ENCODE results near the gene PAK5. TPM values are rescaled to one million over a fixed set of nuclear protein-coding genes. Genes with fewer than 3 reads are reported as not detected.

PAK5 gene
- total and polyA plus RNA-seq, 2 experiments from 2014 or later, result 0.57 to 1.1 TPM

GRCh38 chr20:9492067-9492466 lies 346.8 kb downstream of the PAK5 start:
- TF ChIP-seq ZNF462 (CRISPR knock-in tag; IDR thresholded peaks at IDR 0.05), result no peak
- TF ChIP-seq STAT1 (IDR thresholded peaks at IDR 0.05; ENCODE audit: unreplicated experiment), result no peak
- TF ChIP-seq ZNF114 (CRISPR knock-in tag; IDR thresholded peaks at IDR 0.05), result no peak
- Histone ChIP-seq H3F3A (replicated peaks; ENCODE audit: low read depth) (no peaks in the 10 kb centered on the region), H2AFZ (no peak overlapping the region), H3K79me2 (replicated peaks; ENCODE audit: insufficient read depth) (no peaks in the 10 kb centered on the region), H3K36me3 (ENCODE audit: insufficient read depth) (no peaks in the 10 kb centered on the region), H4K20me1 (replicated peaks; ENCODE audit: insufficient read depth) (no peaks in the 10 kb centered on the region), H3K4me1 (ENCODE audit: insufficient read depth) (no peaks in the 10 kb centered on the region), H3K9me2 (ENCODE audit: insufficient read depth) (peaks cover 21% of the 10 kb centered on the region; the same call in 1 of the 2 replicates), H3K27ac (ENCODE audit: low read depth) (no peak overlapping the region), H3K4me3 (no peak overlapping the region), H3K4me2 (no peak overlapping the region), H3K27me3 (ENCODE audit: insufficient read depth) (no peaks in the 10 kb centered on the region)
- no peaks in the 10 kb centered on the region for H3K9me3 Mint-ChIP-seq
- H3K27me3 Mint-ChIP-seq (ENCODE audit: insufficient read depth, low read depth, poor library complexity), result peaks cover 4% of the 10 kb centered on the region
- no peak for DNase-seq (ENCODE audit: low spot score)
- no peak overlapping the region for H3K4me3 Mint-ChIP-seq
- no peak overlapping the region for H3K27ac Mint-ChIP-seq
- no peak for ATAC-seq
- H3K36me3 Mint-ChIP-seq (ENCODE audit: low read depth), result no peaks in the 10 kb centered on the region
- H3K4me1 Mint-ChIP-seq, result no peaks in the 10 kb centered on the region

GRCh38 chr20:9491324-9491723 lies 347.6 kb downstream of the PAK5 start:
- H3K27ac ChIP-seq (ENCODE audit: low read depth), result no peak overlapping the region
- H3K9me3 Mint-ChIP-seq, result no peaks in the 10 kb centered on the region
- TF ChIP-seq JUNB (IDR thresholded peaks at IDR 0.05; ENCODE audit: unreplicated experiment) (no peak), EZH2phosphoT487 (IDR thresholded peaks at IDR 0.05; ENCODE audit: unreplicated experiment) (no peak), ZNF114 (CRISPR knock-in tag; IDR thresholded peaks at IDR 0.05) (no peak), STAT1 (IDR thresholded peaks at IDR 0.05; ENCODE audit: unreplicated experiment) (no peak), CREB1 (CRISPR knock-in tag; IDR thresholded peaks at IDR 0.05; ENCODE audit: low read depth) (no peak), EZH2 (IDR thresholded peaks at IDR 0.05; ENCODE audit: low read depth, unreplicated experiment) (no peak), POLR2AphosphoS5 (IDR thresholded peaks at IDR 0.05; ENCODE audit: low read depth) (no peak)

More at GRCh38 chr20:9491324-9491723, 347.6 kb downstream of the PAK5 start:
- no peaks in the 10 kb centered on the region for H3F3A ChIP-seq (replicated peaks; ENCODE audit: low read depth)
- no peaks in the 10 kb centered on the region for H3K79me2 ChIP-seq (replicated peaks; ENCODE audit: insufficient read depth)
- H3K4me2 ChIP-seq, result no peak overlapping the region
- ATAC-seq (no peak), DNase-seq (ENCODE audit: low spot score) (no peak)
- H3K4me1 Mint-ChIP-seq, result no peaks in the 10 kb centered on the region
- peaks cover 4% of the 10 kb centered on the region for H3K27me3 Mint-ChIP-seq (ENCODE audit: insufficient read depth, low read depth, poor library complexity)
- no peaks in the 10 kb centered on the region for H3K4me1 ChIP-seq (ENCODE audit: insufficient read depth)
- no peaks in the 10 kb centered on the region for H4K20me1 ChIP-seq (replicated peaks; ENCODE audit: insufficient read depth)
- H2AFZ ChIP-seq, result no peak overlapping the region
- H3K27ac Mint-ChIP-seq, result no peak overlapping the region
- H3K36me3 ChIP-seq (ENCODE audit: insufficient read depth), result no peaks in the 10 kb centered on the region
- H3K4me3 ChIP-seq, result no peak overlapping the region
- H3K9me2 ChIP-seq (ENCODE audit: insufficient read depth), result peaks cover 20% of the 10 kb centered on the region; the same call in 1 of the 2 replicates
- no peak overlapping the region for H3K4me3 Mint-ChIP-seq
- no peaks in the 10 kb centered on the region for H3K27me3 ChIP-seq (ENCODE audit: insufficient read depth)
- no peaks in the 10 kb centered on the region for H3K36me3 Mint-ChIP-seq (ENCODE audit: low read depth)
